Uterus (tissue), 4 donors: ENCODE measurements around the gene MKX. TPM values are rescaled to one million over a fixed set of nuclear protein-coding genes. Genes with fewer than 3 reads are reported as not detected.

ENCODE experiments used
- DNase-seq, 2 donors: peaks; one replicate each; pipeline ENCODE4 v3.0.0-alpha.2; 2019 to 2020
- H3K27ac ChIP-seq, 2 donors: fragments of 200-600 bp; sonication (generic); 1 replicate in 1 of 2; 2 replicates in 1 of 2; pipeline ENCODE4 v1.5.1; 2016 to 2018
- H3K27me3 ChIP-seq, 2 donors: fragments of 200-600 bp; sonication (generic); one replicate each; pipeline ENCODE4 v1.5.1; 2018 to 2019; ENCODE audit warnings: control low read depth in 1 of 2
- H3K36me3 ChIP-seq, 2 donors: fragments of 200-600 bp; sonication (generic); one replicate each; pipeline ENCODE4 v1.5.1; 2019; ENCODE audit warnings: control low read depth in 1 of 2
- H3K4me1 ChIP-seq, 2 donors: fragments of 200-600 bp; sonication (generic); one replicate each; pipeline ENCODE4 v1.5.1; 2018 to 2019; ENCODE audit warnings: control low read depth in 1 of 2
- H3K4me3 ChIP-seq, 2 donors: fragments of 200-600 bp; sonication (generic); 1 replicate in 1 of 2; 2 replicates in 1 of 2; pipeline ENCODE4 v1.5.1; 2018 to 2019; ENCODE audit warnings: mild to moderate bottlenecking in 1 of 2
- H3K9me3 ChIP-seq, 2 donors: fragments of 200-600 bp; sonication (generic); one replicate each; pipeline ENCODE4 v1.5.1; 2019; ENCODE audit warnings: control low read depth in 1 of 2
- POLR2A ChIP-seq, 2 donors: fragments of 450-650 bp; IDR thresholded peaks; one replicate each; pipeline ENCODE4 v1.6.1; 2016; ENCODE audit warnings: antibody characterized with exemption in 2 of 2, mild to moderate bottlenecking in 1 of 2, moderate library complexity in 1 of 2
- intact Hi-C: fragments of 100-400 bp; cut with DNase I; formaldehyde crosslinking; loops from one replicate; pipeline ENCODE4 v1.15.1; 2023; ENCODE audit warnings: low total_unique reads
- total RNA-seq, 4 donors: library from RNA; depleted of rRNA in 3 of 4; stranded (reverse); fragments of >200 nt in 3 of 4; gene quantifications; one replicate each; pipeline versions ENCODE4 v1.1.0 to v1.2.4, GENCODE V29; 2014 to 2023
- TF ChIP-seq, protein P1 (sequence below), 4 experiments: fragments of 200-600 bp in 2 of 4; fragments of 450-650 bp in 2 of 4; sonication (generic) in 2 of 4; IDR thresholded peaks; one replicate each; pipeline ENCODE4 v1.5.1; 2016 to 2019; ENCODE audit warnings: antibody characterized with exemption in 4 of 4, mild to moderate bottlenecking in 2 of 4, moderate library complexity in 1 of 4
- donor health status: DM: yes; HTN: yes; CAD: no.

Gene MKX
- total RNA-seq, 4 donors from 2014 or later, result 4.4 to 7.6 (median 5.4) TPM

DNA sequence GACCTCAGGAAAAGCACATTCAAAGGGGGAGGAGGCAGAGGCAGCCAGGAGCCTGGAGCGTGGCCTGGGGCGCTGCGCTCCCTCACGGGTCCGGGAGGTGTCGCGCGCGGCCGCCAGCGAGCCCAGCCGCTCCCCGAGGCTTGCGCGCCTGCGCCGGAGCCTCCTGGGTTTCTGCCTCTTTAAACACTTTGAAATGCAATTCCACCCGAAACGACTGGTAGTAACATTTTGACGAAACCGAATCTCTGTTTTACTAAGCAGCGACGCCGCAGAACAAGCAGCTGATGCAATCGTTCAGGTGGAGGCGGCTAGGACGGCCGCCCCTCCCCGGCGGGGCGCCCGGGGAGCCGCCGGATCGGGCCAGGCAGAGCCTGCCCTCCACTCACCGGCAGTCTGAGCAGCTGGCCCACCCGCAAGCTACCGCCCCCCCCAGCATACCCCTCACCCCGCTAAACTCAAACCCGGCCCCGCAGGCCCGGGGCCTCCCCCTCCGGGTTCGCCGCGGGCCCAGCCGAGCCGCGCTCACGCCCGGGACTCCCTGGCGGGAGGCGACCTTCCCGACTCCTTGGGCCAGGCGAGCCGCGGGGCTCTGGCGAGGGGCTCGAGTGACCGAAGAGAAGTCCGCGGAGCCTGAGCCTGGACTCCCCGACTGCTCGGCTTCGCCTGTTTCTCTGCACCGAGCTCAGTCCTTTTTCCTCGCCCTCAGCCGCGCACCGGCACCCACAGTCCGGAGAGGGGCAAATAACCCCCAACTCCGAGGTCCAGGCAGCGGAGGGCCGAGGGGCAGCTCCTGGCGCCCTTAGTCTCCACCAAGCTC lies 3.2 kb downstream of the MKX start:
- peak in 1 of 2 donors; percentile 20 for TF ChIP-seq POLR2A (IDR thresholded peaks at IDR 0.05)
- TF ChIP-seq, protein P1, sequence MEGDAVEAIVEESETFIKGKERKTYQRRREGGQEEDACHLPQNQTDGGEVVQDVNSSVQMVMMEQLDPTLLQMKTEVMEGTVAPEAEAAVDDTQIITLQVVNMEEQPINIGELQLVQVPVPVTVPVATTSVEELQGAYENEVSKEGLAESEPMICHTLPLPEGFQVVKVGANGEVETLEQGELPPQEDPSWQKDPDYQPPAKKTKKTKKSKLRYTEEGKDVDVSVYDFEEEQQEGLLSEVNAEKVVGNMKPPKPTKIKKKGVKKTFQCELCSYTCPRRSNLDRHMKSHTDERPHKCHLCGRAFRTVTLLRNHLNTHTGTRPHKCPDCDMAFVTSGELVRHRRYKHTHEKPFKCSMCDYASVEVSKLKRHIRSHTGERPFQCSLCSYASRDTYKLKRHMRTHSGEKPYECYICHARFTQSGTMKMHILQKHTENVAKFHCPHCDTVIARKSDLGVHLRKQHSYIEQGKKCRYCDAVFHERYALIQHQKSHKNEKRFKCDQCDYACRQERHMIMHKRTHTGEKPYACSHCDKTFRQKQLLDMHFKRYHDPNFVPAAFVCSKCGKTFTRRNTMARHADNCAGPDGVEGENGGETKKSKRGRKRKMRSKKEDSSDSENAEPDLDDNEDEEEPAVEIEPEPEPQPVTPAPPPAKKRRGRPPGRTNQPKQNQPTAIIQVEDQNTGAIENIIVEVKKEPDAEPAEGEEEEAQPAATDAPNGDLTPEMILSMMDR (IDR thresholded peaks at IDR 0.05), result peak; percentile 62 to 94 (median 82)
- DNase-seq, result peak; percentile 72 to 87
- Histone ChIP-seq H3K27ac (peak overlapping the region; percentile 85 to 89), H3K27me3 (peaks cover 17% of the 10 kb centered on the region in 2 donors), H3K4me1 (peaks cover 4 to 21% of the 10 kb centered on the region in 2 donors), H3K36me3 (no peaks in the 10 kb centered on the region), H3K4me3 (peak overlapping the region; percentile 37 to 62), H3K9me3 (no peaks in the 10 kb centered on the region)
- intact Hi-C loops, result loop anchor here (5.0 kb wide), 1 partner anchor 500 kb away; no protein-coding TSS in a partner anchor

DNA sequence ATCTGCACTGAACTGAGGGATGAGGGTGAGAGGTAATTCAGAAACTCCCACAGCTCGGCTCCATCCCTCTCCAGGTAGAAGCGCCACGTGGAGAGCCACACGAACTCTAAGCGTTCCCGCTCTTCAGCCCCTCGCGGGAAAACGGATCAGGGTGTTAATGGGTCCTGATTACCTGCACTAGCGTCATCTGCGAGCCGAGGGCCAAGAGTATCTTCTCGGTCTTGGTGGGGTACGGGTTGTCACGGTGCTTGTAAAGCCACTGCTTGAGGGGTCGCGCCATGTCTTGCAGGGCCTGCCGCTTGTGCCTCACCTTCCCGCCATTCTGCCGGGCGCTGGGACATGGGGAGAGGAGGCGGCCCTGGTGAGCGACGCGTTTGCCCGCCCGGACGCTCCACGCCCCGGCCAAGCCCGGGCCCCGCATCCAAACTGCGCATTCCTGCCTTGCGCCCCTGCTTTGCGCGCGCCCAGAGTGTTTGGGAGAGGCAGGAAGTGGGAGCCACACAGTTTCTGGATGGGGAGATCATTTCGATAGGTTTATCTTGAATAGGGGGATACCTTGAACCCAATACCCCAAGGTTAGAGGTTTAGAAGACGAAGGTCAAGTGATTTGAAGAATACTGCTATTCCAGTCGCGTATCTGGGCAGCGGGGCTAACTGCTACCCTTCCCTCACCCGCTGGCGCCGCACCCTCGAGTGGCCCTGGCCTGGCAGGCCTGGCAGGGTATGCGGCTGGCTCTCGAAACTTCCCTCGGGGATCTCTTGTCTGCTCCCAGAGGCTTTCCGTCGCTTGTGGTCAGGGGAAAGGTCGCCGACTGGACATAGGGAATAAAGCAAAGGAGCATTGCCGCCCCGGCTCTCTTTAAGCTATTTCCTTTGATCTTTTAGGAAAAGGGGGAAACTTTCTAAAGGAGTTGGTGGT lies 4.2 kb downstream of the MKX start:
- H3K36me3 ChIP-seq, result no peaks in the 10 kb centered on the region
- peak; percentile 15 to 20 for DNase-seq
- no peak for TF ChIP-seq POLR2A (IDR thresholded peaks at IDR 0.05)
- H3K4me1 ChIP-seq, result peaks cover 4 to 18% of the 10 kb centered on the region in 2 donors
- H3K9me3 ChIP-seq, result no peaks in the 10 kb centered on the region
- intact Hi-C loops, result loop anchor here (5.0 kb wide), 1 partner anchor 501 kb away; no protein-coding TSS in a partner anchor
- peak overlapping the region; percentile 37 to 62 for H3K4me3 ChIP-seq
- H3K27me3 ChIP-seq, result peaks cover 7 to 13% of the 10 kb centered on the region in 2 donors
- H3K27ac ChIP-seq, result peak overlapping the region; percentile 85 to 89

DNA sequence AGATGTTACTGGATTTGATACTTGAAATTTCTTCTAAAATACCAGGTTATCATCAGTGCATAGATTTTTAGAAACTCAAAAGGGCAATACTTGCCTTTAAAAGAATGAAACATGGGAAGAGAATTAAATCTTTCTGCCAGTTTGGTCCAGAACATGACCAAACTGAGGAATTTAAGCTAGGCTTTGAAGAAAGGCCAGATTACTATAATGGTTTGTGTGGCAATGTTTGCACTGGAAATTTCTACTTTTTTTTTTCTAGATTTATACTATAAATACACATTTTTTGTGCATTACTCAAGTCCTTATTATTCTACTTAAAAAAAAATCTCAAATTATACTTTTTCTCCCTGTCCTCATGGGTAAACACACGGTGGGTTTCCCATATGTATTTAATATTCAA lies 9.2 kb downstream of the MKX start:
- no peak overlapping the region for H3K27ac ChIP-seq
- no peaks in the 10 kb centered on the region for H3K4me1 ChIP-seq
- no peaks in the 10 kb centered on the region for H3K27me3 ChIP-seq
- H3K9me3 ChIP-seq, result no peaks in the 10 kb centered on the region
- no peak for TF ChIP-seq POLR2A (IDR thresholded peaks at IDR 0.05)
- TF ChIP-seq, protein P1 (IDR thresholded peaks at IDR 0.05), result no peak
- intact Hi-C loops, result no loop called here
- H3K4me3 ChIP-seq, result no peak overlapping the region
- H3K36me3 ChIP-seq, result no peaks in the 10 kb centered on the region
- DNase-seq, result no peak

DNA sequence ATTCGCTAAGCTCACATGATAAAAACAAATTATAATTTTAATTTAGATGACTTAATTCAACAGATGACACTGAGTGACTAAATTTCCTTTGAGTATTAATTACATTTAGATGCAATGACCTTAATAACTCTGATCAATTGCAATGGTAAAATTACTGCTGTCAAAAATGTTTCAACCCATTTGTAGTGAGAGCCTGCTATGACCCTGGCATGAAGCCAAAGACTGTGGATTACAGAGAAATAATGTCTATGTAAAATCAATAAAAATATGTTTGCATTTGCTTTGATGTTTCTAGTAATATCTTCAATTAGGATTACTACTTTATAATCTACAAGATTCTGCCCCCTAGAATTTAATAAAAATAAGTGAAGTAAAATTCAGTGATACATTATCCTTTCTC lies 15.6 kb downstream of the MKX start:
- no peak overlapping the region for H3K27ac ChIP-seq
- H3K27me3 ChIP-seq, result no peaks in the 10 kb centered on the region
- H3K4me1 ChIP-seq, result no peaks in the 10 kb centered on the region
- H3K9me3 ChIP-seq, result no peaks in the 10 kb centered on the region
- DNase-seq, result no peak
- TF ChIP-seq, protein P1 (IDR thresholded peaks at IDR 0.05), result no peak
- TF ChIP-seq POLR2A (IDR thresholded peaks at IDR 0.05), result no peak
- H3K36me3 ChIP-seq, result no peaks in the 10 kb centered on the region
- intact Hi-C loops, result no loop called here
- H3K4me3 ChIP-seq, result no peak overlapping the region

DNA sequence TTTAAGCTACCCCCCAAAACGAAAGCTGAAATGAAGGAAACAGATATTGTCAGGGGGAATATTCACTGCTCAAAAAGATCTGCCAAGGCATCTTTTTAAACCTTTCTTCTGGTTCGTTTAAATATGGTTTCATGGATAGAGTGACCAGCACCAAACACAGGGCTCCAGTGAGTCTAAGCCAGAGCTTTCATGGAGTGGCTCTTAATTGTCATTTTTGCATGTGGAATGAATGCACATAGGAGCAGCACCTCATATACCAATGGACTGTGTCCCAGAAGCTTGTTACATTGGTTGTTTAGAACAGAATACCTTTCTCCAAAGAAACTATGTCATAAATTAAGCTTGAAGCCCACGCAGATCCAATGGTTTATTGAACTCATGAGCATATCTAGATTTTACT lies 17.3 kb downstream of the MKX start:
- Histone ChIP-seq H3K36me3 (no peaks in the 10 kb centered on the region), H3K4me1 (no peaks in the 10 kb centered on the region), H3K27ac (no peak overlapping the region), H3K4me3 (no peak overlapping the region), H3K27me3 (no peaks in the 10 kb centered on the region), H3K9me3 (no peaks in the 10 kb centered on the region)
- DNase-seq, result no peak
- no peak for TF ChIP-seq POLR2A (IDR thresholded peaks at IDR 0.05)
- TF ChIP-seq, protein P1 (IDR thresholded peaks at IDR 0.05), result no peak
- intact Hi-C loops, result no loop called here
